ENCODE data around the gene BRAP.
"Not testable (repeated sequence)": the region's sequence is repeated elsewhere in the genome, so short reads cannot be mapped to it uniquely, and the experiment has no call there.

Gene BRAP, protein sequence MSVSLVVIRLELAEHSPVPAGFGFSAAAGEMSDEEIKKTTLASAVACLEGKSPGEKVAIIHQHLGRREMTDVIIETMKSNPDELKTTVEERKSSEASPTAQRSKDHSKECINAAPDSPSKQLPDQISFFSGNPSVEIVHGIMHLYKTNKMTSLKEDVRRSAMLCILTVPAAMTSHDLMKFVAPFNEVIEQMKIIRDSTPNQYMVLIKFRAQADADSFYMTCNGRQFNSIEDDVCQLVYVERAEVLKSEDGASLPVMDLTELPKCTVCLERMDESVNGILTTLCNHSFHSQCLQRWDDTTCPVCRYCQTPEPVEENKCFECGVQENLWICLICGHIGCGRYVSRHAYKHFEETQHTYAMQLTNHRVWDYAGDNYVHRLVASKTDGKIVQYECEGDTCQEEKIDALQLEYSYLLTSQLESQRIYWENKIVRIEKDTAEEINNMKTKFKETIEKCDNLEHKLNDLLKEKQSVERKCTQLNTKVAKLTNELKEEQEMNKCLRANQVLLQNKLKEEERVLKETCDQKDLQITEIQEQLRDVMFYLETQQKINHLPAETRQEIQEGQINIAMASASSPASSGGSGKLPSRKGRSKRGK

DNA sequence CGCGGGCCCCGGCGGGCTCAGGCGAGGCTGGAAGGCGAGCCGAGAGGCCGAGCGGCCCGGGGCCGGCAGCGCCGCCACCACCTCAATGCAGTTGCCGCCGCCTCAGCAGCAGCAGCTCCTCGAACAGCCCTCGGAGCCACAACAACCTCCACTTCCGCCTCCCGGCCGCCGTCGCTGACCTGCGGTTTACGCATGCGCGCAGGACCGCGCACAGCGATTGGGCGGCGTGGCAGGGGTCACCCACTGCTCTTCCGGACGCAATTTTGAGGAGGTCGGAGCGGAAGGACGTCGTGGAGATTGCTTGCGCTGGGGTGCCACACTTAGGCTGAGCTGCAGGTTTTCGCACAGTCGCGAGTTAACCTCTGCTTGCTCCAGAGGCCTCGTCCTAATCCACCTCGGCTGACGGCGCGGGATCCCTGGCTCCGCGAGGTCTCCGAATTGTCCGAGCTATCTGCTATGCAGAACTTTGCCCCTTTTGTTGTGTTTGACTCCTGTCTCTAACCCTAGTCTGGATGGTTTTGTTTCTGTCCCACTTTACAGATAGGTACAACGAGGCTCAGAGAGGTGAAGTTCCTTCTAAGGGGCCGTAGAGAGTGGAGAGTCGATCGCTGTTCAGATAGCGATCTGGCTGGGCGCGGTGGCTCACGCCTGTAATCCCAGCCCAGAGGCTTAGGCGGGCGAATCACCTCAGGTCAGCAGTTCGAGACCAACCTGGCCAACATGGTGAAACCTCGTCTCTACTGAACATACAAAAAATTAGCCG lies at the start of gene BRAP, which contains the start of gene ACAD10:
TSS of gene BRAP (minus strand) at position 146 of the 763 bp plus-strand sequence. CDS start 164 bp downstream, outside the sequence.
TSS of gene ACAD10 (plus strand) at position 243 of the 763 bp plus-strand sequence. CDS start 6,657 bp downstream, outside the sequence.
- DNase-seq = peak; percentile 95

GRCh38 chr12:111733340-111733915 lies 47.7 kb upstream of the BRAP start:
- DNase-seq = no peak

- no peak for DNase-seq
Measured at GRCh38 chr12:111732786-111733185, 47.0 kb upstream of the BRAP start.

DNA sequence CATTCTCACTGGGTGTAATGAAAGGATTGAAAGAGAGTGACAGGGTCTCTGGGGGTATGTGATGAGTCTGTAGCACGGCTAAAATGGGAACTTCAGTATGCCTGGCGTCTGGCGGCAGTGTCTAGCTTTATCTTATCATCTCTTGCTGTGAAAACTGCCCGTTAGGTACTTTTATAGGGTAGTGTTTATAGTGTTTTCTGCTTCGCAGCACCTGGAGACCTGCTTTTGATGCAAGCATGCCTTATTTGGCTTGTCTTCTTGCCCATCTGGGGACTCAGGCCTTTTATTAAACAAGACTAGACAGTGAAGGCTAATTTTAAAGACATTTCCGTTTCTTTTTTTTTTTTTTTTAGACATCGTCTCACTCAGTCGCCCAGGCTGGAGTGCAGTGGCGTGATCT lies 44.7 kb upstream of the BRAP start:
- DNase-seq = no peak

DNA sequence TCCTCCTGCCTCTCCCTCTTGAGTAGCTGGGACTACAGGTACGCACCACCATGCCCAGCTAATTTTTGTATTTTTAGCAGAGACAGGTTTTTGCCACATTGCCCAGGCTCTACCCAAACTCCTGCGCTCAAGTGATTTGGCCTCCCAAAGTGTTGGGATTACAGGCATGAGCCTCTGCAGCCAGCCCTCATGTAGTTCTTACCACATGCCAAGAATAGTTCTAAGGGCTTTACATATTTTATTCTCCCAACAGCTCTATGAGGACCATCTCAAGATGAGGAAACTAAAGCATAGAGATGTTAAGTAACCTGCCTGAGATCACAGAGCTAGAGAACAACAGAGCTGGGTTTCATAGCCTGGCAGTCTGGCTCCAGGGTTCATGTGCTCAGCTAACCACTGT lies 43.0 kb upstream of the BRAP start:
- DNase-seq = no peak

GRCh38 chr12:111723646-111724360 lies 38.0 kb upstream of the BRAP start:
- DNase-seq = not testable (repeated sequence)

DNA sequence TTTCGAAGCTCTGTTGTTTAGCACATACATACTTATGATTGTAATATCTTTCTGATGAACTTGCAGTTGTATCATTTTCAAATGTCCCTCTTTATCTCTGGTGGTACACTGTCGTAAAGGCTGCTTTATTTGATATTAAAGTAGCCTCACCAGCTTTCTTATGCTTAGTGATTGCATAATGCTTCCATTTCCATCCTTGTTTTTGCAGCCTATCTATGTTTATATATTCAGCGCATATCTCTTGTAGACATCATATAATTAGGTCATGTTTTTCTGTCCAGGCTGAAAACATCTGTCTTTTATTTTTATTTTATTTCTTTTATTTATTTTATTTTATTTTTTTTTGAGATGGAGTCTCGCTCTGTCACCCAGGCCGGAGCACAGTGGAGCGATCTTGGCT lies 34.7 kb upstream of the BRAP start:
- no peak for DNase-seq

DNA sequence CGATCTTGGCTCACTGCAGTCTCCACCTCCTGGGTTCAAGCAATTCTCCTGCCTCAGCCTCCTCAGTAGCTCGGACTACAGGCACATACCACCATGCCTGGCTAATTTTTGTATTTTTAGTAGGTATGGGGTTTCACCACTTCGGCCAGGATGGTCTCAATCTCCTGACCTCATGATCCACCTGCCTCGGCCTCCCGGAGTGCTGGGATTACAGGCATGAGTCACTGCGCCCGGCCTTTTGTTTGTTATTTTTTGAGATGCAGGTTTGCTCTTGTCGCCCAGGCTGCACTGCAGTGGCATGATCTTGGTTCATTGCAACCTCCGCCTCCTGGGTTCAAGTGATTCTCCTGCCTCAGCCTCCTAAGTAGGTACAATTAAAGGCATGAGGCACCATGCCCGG lies 33.6 kb upstream of the BRAP start:
- DNase-seq = not testable (repeated sequence)

DNA sequence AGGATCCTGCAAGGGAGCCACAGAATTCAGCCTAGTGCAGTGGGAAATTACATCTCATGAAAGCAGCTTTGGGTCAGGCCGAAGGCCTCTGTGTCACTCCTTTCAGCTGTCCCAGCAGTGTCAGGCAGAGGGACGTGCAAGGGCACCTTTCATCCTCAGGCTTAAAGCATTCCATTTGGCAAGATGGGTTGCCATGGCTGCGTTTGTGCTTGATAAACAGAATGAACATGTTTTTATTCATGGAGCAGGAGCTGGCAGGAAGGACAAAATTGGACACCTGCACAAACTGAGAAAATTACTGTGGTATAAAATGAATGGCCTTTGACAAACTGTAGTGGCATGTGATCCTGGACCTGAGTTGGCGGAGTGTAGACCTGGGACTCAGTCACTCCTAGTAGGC lies 29.5 kb upstream of the BRAP start:
- no peak for DNase-seq

GRCh38 chr12:111706145-111706544 lies 20.4 kb upstream of the BRAP start:
- DNase-seq = no peak

GRCh38 chr12:111705672-111706071 lies 19.9 kb upstream of the BRAP start:
- DNase-seq = no peak

GRCh38 chr12:111699962-111700361 lies 14.2 kb upstream of the BRAP start:
- no peak for DNase-seq

- DNase-seq = no peak
Measured at GRCh38 chr12:111693818-111694217, 8.1 kb upstream of the BRAP start.

DNA sequence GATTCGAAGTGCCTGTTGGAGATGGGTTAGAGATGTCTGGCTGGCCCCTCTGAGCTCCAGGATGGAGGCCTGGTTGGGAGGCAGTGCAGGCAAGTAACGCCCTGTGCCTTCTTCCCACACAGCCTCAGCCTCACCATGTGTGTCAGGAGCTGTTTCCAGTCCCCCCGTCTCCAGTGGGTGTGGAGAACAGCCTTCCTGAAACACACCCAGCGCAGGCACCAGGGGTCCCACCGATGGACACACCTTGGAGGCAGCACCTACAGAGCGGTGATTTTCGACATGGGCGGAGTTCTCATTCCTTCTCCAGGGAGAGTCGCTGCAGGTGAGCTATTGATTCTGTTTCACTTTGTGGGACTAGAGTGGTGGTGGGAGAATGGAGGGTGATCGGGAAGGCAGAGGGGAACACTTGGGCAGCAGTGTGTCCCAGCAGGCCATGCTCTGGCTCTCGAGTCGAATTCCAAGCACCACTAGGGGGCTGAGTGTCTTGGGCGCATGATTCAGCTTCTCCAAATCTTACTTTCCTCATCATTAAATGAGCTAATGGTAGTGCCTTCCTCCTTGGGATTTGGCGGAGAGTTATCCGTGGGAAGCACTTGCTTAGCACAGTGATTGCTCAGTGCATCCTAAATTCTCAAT lies 6.9 kb upstream of the BRAP start:
- DNase-seq = no peak

- no peak for DNase-seq
Measured at GRCh38 chr12:111691262-111691661, 5.5 kb upstream of the BRAP start.

GRCh38 chr12:111687952-111688351 lies 2.2 kb upstream of the BRAP start:
- no peak for DNase-seq

GRCh38 chr12:111687255-111687654 lies 1.5 kb upstream of the BRAP start:
- no peak for DNase-seq

DNA sequence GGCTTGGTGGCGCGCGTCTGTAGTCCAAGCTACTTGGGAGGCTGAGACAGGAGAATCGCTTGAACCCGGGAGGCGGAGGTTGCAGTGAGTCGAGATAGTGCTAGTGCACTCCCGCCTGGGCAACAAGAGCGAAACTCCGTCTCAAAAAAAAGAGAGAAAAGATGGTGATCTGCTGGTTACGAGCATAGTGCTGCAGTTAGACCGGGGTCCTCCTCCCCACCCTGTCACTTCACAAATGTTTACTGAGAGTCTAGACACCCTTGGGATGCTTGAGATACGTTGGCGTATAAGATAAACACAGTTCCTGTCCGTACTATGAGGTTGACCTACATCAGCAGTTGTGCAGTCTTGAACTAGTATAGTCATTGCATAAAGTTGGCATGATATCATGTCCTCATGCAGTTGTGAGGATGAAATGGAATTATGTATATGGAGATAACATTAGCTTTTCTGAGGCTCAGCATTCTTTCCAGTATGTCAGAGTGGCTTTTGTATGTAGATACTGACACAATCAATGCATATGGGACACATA lies 884 bp upstream of the BRAP start:
- no peak for DNase-seq

DNA sequence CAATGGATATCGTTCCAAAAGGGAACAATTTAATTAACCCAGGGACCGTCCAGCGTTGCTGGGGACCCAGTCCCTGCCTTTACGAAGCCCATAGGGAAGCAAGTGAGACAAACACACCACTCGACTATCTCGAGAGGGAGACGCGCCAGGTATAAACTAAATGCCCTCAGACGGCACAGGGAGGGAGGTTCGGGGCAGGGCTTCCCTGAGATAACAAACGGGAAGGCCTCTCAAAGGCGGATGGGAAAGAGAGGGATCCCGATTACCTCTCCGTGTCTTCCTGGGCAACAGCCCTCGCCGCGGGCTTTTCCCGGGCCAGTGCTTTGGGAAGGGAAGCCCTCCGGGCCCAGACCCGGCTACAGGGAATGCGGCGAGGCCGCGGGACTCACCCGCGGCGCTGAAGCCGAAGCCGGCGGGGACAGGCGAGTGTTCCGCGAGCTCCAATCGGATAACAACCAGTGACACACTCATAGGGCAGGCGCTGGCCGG lies 390 bp downstream of the BRAP start:
- no peak for DNase-seq

- DNase-seq = not testable (repeated sequence)
Measured at GRCh38 chr12:111684485-111685198, 1.1 kb downstream of the BRAP start.

DNA sequence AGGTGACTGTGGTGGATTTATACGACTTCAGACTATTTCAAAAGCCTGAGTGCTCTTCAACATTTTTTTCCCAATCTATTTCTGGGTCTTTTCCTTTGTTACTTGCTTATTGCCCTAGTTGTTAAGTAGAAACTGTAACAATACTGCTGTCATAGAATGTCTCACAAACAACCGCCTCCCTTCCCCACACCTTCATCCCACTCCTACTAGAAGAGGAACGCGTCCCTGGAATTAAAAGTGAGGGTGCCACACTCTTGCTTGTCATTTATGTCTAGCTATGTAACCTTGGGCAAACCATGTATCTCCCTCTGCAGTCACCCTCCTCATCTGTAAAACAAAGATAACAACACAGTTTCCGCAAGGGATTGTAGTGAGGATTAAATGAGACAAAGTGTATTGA lies 8.6 kb downstream of the BRAP start:
- no peak for DNase-seq

Data from activated CD4-positive, CD25-positive, alpha-beta regulatory T cell treated with anti-CD3 and anti-CD28 coated beads, Interleukin-2, amount 50 U/mL, for 72 hours (primary cell).